Heart left ventricle (tissue), 16 donors: ENCODE data around the gene PPP2R2D. TPM values are rescaled to one million over a fixed set of nuclear protein-coding genes. Genes with fewer than 3 reads are reported as not detected.
"Not testable (repeated sequence)": the region's sequence is repeated elsewhere in the genome, so short reads cannot be mapped to it uniquely, and the experiment has no call there.

Experiments
- ATAC-seq, 4 donors: fragments of 200-7000 bp; cut with Tn5 transposase; one replicate each; pipeline ENCODE4 v1.9.1; 2020 to 2022; ENCODE audit warnings: moderate library complexity in 4 of 4, mild to moderate bottlenecking in 3 of 4, moderate number of reproducible peaks in 1 of 4
- DNase-seq, 5 donors: peaks; one replicate each; pipeline ENCODE4 v3.0.0-alpha.2; 2020
- H3K27ac ChIP-seq, 12 donors: fragments of 200-600 bp; sonication (generic) in 4 of 12; one replicate each; pipeline versions ENCODE4 v1.5.0 to v1.8.0; 2016 to 2022; ENCODE audit warnings: mild to moderate bottlenecking in 2 of 12
- H3K27me3 ChIP-seq, 9 donors: fragments of 200-600 bp; sonication (generic) in 2 of 9; one replicate each; pipeline versions ENCODE4 v1.5.1 to v1.8.0; 2016 to 2022; ENCODE audit warnings: mild to moderate bottlenecking in 3 of 9
- H3K36me3 ChIP-seq, 9 donors: fragments of 200-600 bp; sonication (generic) in 2 of 9; one replicate each; pipeline versions ENCODE4 v1.5.0 to v1.8.0; 2018 to 2022; ENCODE audit warnings: mild to moderate bottlenecking in 2 of 9
- H3K4me1 ChIP-seq, 12 donors: fragments of 200-600 bp; sonication (generic) in 4 of 12; one replicate each; pipeline versions ENCODE4 v1.5.0 to v1.8.0; 2016 to 2022; ENCODE audit warnings: mild to moderate bottlenecking in 3 of 12
- H3K4me3 ChIP-seq, 12 donors: fragments of 200-600 bp; sonication (generic) in 4 of 12; one replicate each; pipeline versions ENCODE4 v1.5.0 to v1.8.0; 2017 to 2022; ENCODE audit warnings: mild to moderate bottlenecking in 9 of 12, moderate library complexity in 4 of 12
- H3K9me3 ChIP-seq, 12 donors: fragments of 200-600 bp; sonication (generic) in 4 of 12; one replicate each; pipeline versions ENCODE4 v1.5.0 to v1.8.0; 2016 to 2022; ENCODE audit warnings: mild to moderate bottlenecking in 1 of 12
- POLR2A ChIP-seq, 2 donors: fragments of 450-650 bp; IDR thresholded peaks; one replicate each; pipeline ENCODE4 v1.6.1; 2017; ENCODE audit warnings: antibody characterized with exemption in 2 of 2, mild to moderate bottlenecking in 2 of 2, moderate library complexity in 2 of 2
- WGBS, 4 donors: extraction: QIAGEN DNeasy Blood & Tissue Kit in 2 of 4; methylation state at CpG; one replicate each; pipeline versions ENCODE4 v1.1.5 to v1.1.7; 2013 to 2018; 5-methylcytosine and 5-hydroxymethylcytosine counted together
- intact Hi-C, 10 donors: fragments of 100-400 bp; cut with DNase I; formaldehyde crosslinking; loops; one replicate each; pipeline versions ENCODE4 v1.11.1 to v1.14.2; 2022
- polyA plus RNA-seq, 2 donors: library from polyadenylated mRNA; stranded (reverse); fragments of 200-250 nt; gene quantifications; one replicate each; pipeline ENCODE4 v1.2.3, GENCODE V29; 2013
- total RNA-seq, 9 donors: library from RNA; depleted of rRNA in 2 of 9; stranded (reverse); fragments of >200 nt in 2 of 9; fragmentation: NEBNext Ultra II Directional in 3 of 9; extraction: Animal tissue kit (Norgen Biotek cat#: 25700) in 3 of 9; gene quantifications; one replicate each; pipeline versions ENCODE4 v1.1.0 to v1.2.4, GENCODE V29; 2016 to 2023
- TF ChIP-seq, protein P1 (sequence below), 12 donors: fragments of 200-600 bp; sonication (generic) in 4 of 12; IDR thresholded peaks; one replicate each; pipeline versions ENCODE4 v1.5.0 to v1.8.0; 2018 to 2022; ENCODE audit warnings: antibody characterized with exemption in 12 of 12, mild to moderate bottlenecking in 5 of 12
- donor health status: ischemic (EF 13 %, LVEDD 7.1; RV severe dilation, severe dysfunction).
- donor health status: healthy with polysubstance abuse.
- donor health status: DM: no; HTN: yes; CAD: no.
- donor health status: DM: no; HTN: no; CAD: no.
- donor health status: ischemic (EF 25% LVEDD 6.9; RV normal size, moderate dysfunction).
- donor health status: ischemic (EF 25% LVEDD 5.7; RV mildly dilated, moderate dysfunction).
- donor health status: healthy.
- donor health status: DM: yes; HTN: yes; CAD: no.
- donor health status: ischemic (EF 35%, LVEDD 5.7; RV mildly dilated, moderate dysfunction).
- donor health status: nonischemic (EF 11% LVEDD 7.7; RV severe dilation, severe dysfunction).
- donor health status: DM: yes; HTN: yes; CAD: no.
- donor health status: PGD.
- donor health status: ischemic (EF 29% LVEDD 5.4; RV normal size, mild dysfunction).
- donor health status: nonischemic (EF 23%, LVEDD 6.1; RV moderate dilation, normal function).

PPP2R2D gene
- total and polyA plus RNA-seq, 11 donors: 29.4 to 43.4 (median 36.4) TPM

DNA sequence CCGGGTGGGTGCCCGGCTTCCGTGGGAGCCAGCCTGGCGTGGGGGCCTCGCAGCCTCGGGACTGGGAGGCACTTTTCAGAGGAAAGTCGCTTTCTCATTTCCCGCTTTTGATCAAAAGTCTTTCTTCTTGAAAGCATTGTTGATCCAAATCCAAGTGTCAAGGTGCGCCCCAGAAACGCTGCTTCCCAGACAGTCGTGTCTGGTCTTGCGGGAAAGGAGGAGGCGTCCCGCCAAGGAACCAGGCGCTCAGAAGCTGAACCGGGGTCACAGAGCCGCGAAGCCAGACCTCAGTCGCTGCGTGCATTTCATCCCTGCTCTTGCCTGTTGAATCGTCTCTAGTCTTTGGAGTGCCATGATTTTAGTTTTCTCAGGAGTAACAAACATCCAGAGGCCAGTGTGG lies 82.0 kb downstream of the PPP2R2D start:
- no peaks in the 10 kb centered on the region for H3K36me3 ChIP-seq
- peak overlapping the region; percentile 61 to 98 (median 88) for H3K4me3 ChIP-seq
- peaks cover 0 to 9% (median 0%) of the 10 kb centered on the region in 9 donors for H3K27me3 ChIP-seq
- ATAC-seq (no peak), DNase-seq (no peak)
- WGBS, 4 donors: 65 to 77% (median 69%) methylated on average over 21 of the region's 21 CpGs
- H3K9me3 ChIP-seq: no peaks in the 10 kb centered on the region
- H3K4me1 ChIP-seq: peaks cover 0 to 41% (median 27%) of the 10 kb centered on the region in 12 donors
- intact Hi-C loops: loop anchor here in 3 of 10 donors (5.0 kb wide), 2 partner anchors 40 to 70 kb away; no protein-coding TSS in a partner anchor
- no peak for TF ChIP-seq POLR2A (IDR thresholded peaks at IDR 0.05)
- TF ChIP-seq, protein P1, sequence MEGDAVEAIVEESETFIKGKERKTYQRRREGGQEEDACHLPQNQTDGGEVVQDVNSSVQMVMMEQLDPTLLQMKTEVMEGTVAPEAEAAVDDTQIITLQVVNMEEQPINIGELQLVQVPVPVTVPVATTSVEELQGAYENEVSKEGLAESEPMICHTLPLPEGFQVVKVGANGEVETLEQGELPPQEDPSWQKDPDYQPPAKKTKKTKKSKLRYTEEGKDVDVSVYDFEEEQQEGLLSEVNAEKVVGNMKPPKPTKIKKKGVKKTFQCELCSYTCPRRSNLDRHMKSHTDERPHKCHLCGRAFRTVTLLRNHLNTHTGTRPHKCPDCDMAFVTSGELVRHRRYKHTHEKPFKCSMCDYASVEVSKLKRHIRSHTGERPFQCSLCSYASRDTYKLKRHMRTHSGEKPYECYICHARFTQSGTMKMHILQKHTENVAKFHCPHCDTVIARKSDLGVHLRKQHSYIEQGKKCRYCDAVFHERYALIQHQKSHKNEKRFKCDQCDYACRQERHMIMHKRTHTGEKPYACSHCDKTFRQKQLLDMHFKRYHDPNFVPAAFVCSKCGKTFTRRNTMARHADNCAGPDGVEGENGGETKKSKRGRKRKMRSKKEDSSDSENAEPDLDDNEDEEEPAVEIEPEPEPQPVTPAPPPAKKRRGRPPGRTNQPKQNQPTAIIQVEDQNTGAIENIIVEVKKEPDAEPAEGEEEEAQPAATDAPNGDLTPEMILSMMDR (IDR thresholded peaks at IDR 0.05): no peak
- H3K27ac ChIP-seq: peak overlapping the region in 6 of 12 donors; percentile 39 to 80 (median 68)

DNA sequence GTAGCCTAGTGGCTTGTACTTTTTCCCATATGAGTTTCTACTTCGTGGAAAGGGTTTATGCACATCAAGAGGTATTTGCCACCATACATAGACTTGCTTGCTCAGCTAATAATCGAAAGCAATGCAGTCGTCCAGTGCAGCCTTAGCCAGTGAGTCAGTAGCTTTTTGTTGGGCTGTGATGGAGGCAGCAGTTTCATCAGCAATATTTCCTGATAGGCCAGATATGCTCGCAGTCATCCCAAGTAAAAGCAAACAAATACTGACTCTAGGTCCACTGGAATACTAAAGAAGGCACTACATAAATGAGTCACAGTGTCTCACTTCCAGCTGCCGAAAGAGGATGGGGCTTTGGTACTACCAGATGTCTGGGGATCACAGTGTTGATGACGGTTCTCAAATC lies 83.0 kb downstream of the PPP2R2D start:
- Histone ChIP-seq H3K27ac (no peak overlapping the region), H3K9me3 (no peaks in the 10 kb centered on the region), H3K4me1 (peaks cover 0 to 33% (median 24%) of the 10 kb centered on the region in 12 donors), H3K4me3 (no peak overlapping the region), H3K36me3 (no peaks in the 10 kb centered on the region), H3K27me3 (peaks cover 0 to 9% (median 0%) of the 10 kb centered on the region in 9 donors)
- 74 to 81% (median 78%) methylated on average over 6 of the region's 6 CpGs for WGBS, 4 donors
- TF ChIP-seq, protein P1 (IDR thresholded peaks at IDR 0.05): no peak
- no peak for TF ChIP-seq POLR2A (IDR thresholded peaks at IDR 0.05)
- ATAC-seq (no peak), DNase-seq (no peak)
- intact Hi-C loops: loop anchor here in 3 of 10 donors (5.0 kb wide), 2 partner anchors 39 to 71 kb away; no protein-coding TSS in a partner anchor

DNA sequence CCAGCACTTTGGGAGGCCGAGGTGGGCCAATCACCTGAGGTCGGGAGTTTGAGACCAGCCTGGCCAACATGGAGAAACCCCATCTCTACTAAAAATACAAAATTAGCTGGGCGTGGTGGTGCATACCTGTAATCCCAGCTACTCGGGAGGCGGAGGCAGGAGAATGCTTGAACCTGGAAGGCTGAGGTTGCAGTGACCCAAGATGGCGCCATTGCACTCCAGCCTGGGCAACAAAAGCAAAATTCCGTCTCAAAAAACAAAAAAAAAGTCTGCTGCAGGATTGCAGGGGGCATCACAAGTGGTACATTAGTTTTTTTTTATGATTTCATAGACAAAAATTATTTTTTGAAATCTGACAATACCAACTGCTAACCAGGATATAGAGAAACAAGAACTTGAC lies 86.0 kb downstream of the PPP2R2D start:
- H3K4me1 ChIP-seq, H3K4me3 ChIP-seq, intact Hi-C loops, H3K36me3 ChIP-seq, H3K9me3 ChIP-seq, ATAC-seq, H3K27ac ChIP-seq, H3K27me3 ChIP-seq, DNase-seq: not testable (repeated sequence)
- 95 to 97% (median 96%) methylated on average over 7 of the region's 7 CpGs for WGBS, 4 donors

DNA sequence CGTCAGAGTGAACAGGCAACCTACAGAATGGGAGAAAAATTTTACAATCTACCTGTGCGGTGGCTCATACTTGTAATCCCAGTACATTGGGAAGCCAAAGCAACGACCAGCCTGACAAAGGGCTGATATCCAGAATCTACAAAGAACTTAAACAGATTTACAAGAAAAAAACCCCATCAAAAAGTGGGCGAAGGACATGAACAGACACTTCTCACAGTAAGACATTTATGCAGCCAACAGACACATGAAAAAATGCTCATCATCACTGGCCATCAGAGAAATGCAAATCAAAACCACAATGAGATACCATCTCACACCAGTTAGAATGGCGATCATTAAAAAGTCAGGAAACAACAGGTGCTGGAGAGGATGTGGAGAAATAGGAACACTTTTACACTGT lies 86.5 kb downstream of the PPP2R2D start:
- ATAC-seq, H3K27me3 ChIP-seq, H3K4me3 ChIP-seq, DNase-seq, intact Hi-C loops, H3K36me3 ChIP-seq, H3K27ac ChIP-seq, H3K9me3 ChIP-seq, H3K4me1 ChIP-seq: not testable (repeated sequence)
- WGBS, 4 donors: 86 to 98% (median 96%) methylated on average over 4 to 5 of the region's 5 CpGs

DNA sequence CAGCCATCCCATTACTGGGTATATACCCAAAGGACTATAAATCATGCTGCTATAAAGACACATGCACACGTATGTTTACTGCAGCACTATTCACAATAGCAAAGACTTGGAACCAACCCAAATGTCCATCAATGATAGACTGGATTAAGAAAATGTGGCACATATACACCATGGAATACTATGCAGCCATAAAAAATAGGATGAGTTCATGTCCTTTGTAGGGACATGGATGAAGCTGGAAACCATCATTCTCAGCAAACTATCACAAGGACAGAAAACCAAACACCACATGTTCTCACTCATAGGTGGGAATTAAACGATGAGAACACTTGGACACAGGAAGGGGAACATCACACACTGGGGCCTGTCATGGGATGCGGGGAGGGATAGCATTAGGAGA lies 87.0 kb downstream of the PPP2R2D start:
- intact Hi-C loops, ATAC-seq, H3K27me3 ChIP-seq, DNase-seq, H3K4me3 ChIP-seq, H3K27ac ChIP-seq, H3K4me1 ChIP-seq, H3K9me3 ChIP-seq, H3K36me3 ChIP-seq: not testable (repeated sequence)
- 92 to 100% (median 98%) methylated on average over 2 to 3 of the region's 3 CpGs for WGBS, 4 donors

DNA sequence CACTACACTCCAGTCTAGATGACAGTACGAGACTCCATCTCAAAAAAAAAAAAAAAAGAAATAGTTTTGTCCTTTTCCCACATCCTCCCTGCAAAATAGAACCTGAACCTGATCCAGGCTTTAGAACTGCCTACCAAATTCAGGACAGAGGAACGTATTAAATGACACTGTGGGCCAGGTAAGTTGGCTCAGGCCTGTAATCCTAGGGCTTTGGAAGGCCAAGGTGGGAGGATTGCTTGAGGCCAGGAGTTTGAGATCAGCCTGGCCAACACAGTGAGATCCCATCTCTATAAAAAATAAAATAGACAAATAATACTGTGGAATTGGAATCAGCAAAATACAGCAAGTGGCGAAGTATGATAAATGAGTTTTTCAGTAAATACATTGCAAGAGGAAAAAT lies 90.9 kb downstream of the PPP2R2D start:
- DNase-seq (no peak), ATAC-seq (no peak)
- Histone ChIP-seq H3K36me3 (no peaks in the 10 kb centered on the region), H3K27ac (no peak overlapping the region), H3K27me3 (no peaks in the 10 kb centered on the region), H3K4me1 (peaks cover 0 to 20% (median 4%) of the 10 kb centered on the region in 12 donors), H3K9me3 (no peaks in the 10 kb centered on the region), H3K4me3 (no peak overlapping the region)
- intact Hi-C loops: no loop called here
- WGBS, 4 donors: 87 to 97% (median 94%) methylated on average over 3 of the region's 3 CpGs
- no peak for TF ChIP-seq POLR2A (IDR thresholded peaks at IDR 0.05)
- TF ChIP-seq, protein P1 (IDR thresholded peaks at IDR 0.05): no peak
